ENCODE measurements around the gene GNG8.

GNG8 gene

GRCh38 chr19:46648961-46649960, 13.3 kb upstream of the GNG8 start (continued):
- no peak for TF ChIP-seq PRDM2 (tag by site-specific recombination; IDR thresholded peaks at IDR 0.05; ENCODE audit: borderline replicate concordance)
- TF ChIP-seq ZNF426 (tag by site-specific recombination; IDR thresholded peaks at IDR 0.05): no peak
- no peak for TF ChIP-seq ZNF416 (tag by site-specific recombination; IDR thresholded peaks at IDR 0.05)
- no peak for TF ChIP-seq ZNF366 (tag by site-specific recombination; conservative IDR thresholded peaks at IDR 0.05)
- no peak for TF ChIP-seq ZNF391 (tag by site-specific recombination; IDR thresholded peaks at IDR 0.05; ENCODE audit: borderline replicate concordance, low read depth)
- TF ChIP-seq ZNF174 (tag by site-specific recombination; IDR thresholded peaks at IDR 0.05): no peak
- TF ChIP-seq ZNF548 (tag by site-specific recombination; IDR thresholded peaks at IDR 0.05): no peak

- ChIA-PET POLR2A (no interaction called here), CTCF (interaction anchor here (1.2 kb wide), 1 partner anchor 14 kb away, joined by 5 read pairs; no protein-coding TSS in a partner anchor)
- no peaks in the 10 kb centered on the region for H3K36me3 ChIP-seq (ENCODE audit: control insufficient read depth in 2 of 2, insufficient read depth in 1 of 2, low read length in 2 of 2)
- TF ChIP-seq ZFP41 (tag by site-specific recombination; IDR thresholded peaks at IDR 0.05; ENCODE audit: borderline replicate concordance): no peak
- TF ChIP-seq ZNF214 (tag by site-specific recombination; IDR thresholded peaks at IDR 0.05; ENCODE audit: borderline replicate concordance): no peak
- TF ChIP-seq ZNF2 (tag by site-specific recombination; IDR thresholded peaks at IDR 0.05): no peak
- TF ChIP-seq ZNF549 (tag by site-specific recombination; IDR thresholded peaks at IDR 0.05): no peak
- no peak for TF ChIP-seq ZNF221 (tag by site-specific recombination; IDR thresholded peaks at IDR 0.05; ENCODE audit: borderline replicate concordance)
- H3K9me3 ChIP-seq (ENCODE audit: control insufficient read depth, insufficient read depth, low read depth, low read length): no peaks in the 10 kb centered on the region
- no peak overlapping the region for H3K27ac ChIP-seq (ENCODE audit: extremely low read depth, low read depth, low read length)
- no peak overlapping the region for H3K4me3 ChIP-seq (ENCODE audit: low read depth, low read length)
- no peaks in the 10 kb centered on the region for H3K4me1 ChIP-seq (ENCODE audit: control insufficient read depth, insufficient read depth, low read length)
Measured at GRCh38 chr19:46648060-46648960, 12.3 kb upstream of the GNG8 start.

GRCh38 chr19:46646402-46646801, 10.4 kb upstream of the GNG8 start:
- Histone ChIP-seq H3K27ac (ENCODE audit: extremely low read depth, low read depth, low read length) (no peak overlapping the region), H3K9me3 (ENCODE audit: control insufficient read depth, insufficient read depth, low read depth, low read length) (no peaks in the 10 kb centered on the region), H3K36me3 (ENCODE audit: control insufficient read depth in 2 of 2, insufficient read depth in 1 of 2, low read length in 2 of 2) (no peaks in the 10 kb centered on the region), H3K4me1 (ENCODE audit: control insufficient read depth, insufficient read depth, low read length) (no peaks in the 10 kb centered on the region), H3K4me3 (ENCODE audit: low read depth, low read length) (no peak overlapping the region)
- TF ChIP-seq SETDB1 (IDR thresholded peaks at IDR 0.05; ENCODE audit: insufficient read length, low read length) (peak; percentile 54), ZNF701 (tag by site-specific recombination; IDR thresholded peaks at IDR 0.05) (no peak)
- ChIA-PET POLR2A (no interaction called here), CTCF (interaction anchor here (1.0 to 1.1 kb wide), 2 partner anchors 10 to 16 kb away, joined by 3 read pairs; no protein-coding TSS in a partner anchor)

Measured in HEK293 (cell line).